Stimulated activated CD8-positive, alpha-beta memory T cell treated with anti-CD3 and anti-CD28 coated beads, Interleukin-7, amount 100 ng/mL, for 1 hour (primary cell): Measurements from ENCODE around the gene TBC1D24.
"Not testable (repeated sequence)": the region's sequence is repeated elsewhere in the genome, so short reads cannot be mapped to it uniquely, and the experiment has no call there.

ENCODE experiments used
- DNase-seq, 2 donors: peaks; one replicate each; pipeline ENCODE4 v3.0.0-alpha.2; 2020; ENCODE audit warnings: low read depth in 2 of 2

Gene TBC1D24

DNA sequence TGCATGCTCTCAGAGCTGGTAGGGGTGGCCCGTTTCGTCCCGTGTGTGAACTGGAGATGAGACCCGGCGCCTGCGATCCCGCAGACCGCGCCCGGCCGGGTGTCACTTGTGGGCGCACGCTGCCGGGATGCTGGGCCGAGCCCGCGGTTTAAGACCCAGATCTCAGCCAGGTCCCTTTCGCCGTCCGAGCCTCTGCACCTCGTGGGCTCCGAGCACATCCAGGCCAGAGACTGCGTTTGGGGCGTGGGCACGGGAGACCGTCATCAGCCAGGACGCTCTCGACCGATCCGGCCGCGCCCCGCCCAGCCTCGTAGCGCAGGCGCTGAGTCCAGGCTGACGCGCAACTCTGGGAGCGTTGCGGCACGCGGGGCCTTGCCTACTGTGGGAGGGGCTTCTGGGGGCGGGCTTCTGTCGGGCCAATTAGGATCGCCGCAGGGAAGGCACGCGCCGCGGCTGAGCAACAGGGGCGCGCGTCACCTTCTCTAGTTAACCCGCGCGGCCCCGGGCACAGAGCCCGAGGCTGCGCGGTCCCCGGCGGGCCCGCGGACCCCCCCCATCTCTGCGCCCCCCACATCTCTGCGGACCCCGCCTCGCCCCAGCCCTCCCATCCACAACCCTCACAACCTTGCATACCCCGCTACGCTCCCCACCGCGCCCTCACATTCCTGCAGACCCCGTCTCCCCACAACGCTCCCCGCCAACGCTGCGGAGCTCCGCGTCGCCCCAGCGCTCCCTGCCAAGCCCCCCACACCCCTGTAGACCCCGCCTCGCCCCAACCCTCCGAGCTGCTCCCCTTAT lies 57.0 kb downstream of the TBC1D24 start:
- DNase-seq = peak; percentile 94 to 95

DNA sequence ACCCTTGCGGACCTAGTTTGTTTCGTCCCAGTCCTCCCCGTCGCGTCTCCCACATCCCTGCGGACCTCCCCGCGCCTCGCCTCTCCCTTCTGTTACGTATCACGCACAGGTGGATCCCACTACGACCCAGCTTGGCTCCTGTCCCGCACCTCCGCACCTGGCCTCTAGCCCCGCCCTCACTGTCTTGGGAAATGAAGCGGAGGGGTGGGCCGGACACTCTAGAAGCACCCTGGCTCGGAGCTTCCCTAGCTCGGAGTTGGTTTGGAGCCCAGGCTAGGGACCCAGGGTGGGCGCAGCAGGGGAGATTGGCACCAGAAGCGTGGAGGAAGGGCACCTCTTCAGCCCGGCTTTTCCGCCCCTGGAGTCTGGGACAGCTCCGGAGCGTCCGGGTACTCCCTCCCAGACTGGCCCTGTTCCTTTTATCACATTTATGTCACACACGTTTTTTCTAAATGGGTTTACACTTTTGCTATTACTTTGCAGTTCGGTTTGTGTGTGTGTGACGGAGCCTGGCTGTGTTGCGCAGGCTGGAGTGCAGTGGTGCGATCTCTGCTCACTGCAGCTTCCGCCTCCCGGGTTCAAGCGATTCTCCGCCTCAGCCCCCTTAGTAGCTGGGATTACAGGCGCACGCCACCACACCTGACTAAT lies 57.7 kb downstream of the TBC1D24 start:
- peak in 1 of 2 donors; percentile 31 for DNase-seq

DNA sequence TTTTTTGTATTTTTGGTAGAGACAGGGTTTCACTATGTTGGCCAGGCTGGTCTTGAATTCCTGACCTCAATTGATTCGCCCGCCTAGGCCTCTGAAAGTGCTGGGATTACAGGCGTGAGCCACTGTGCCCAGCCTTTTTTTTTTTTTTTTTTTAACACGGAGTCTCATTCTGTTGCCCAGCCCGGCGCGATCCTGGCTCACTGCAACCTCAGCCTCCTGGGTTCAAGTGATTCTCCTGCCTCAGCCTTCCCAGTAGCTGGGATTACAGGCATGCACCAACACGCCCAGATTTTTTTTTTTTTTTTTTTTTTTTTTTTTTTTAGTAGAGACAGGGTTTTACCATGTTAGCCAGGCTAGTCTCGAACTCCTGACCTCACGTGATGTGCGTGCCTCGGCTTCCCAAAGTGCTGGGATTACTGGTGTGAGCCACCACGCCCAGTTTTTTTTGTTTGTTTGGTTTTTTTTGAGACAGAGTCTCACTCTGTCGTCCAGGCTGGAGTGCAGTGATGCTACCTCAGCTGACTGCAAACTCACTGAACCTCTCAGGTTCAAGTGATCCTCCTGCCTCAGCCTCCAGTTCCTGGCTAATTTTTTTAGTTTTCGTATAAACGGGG lies 58.3 kb downstream of the TBC1D24 start:
- DNase-seq = not testable (repeated sequence)

DNA sequence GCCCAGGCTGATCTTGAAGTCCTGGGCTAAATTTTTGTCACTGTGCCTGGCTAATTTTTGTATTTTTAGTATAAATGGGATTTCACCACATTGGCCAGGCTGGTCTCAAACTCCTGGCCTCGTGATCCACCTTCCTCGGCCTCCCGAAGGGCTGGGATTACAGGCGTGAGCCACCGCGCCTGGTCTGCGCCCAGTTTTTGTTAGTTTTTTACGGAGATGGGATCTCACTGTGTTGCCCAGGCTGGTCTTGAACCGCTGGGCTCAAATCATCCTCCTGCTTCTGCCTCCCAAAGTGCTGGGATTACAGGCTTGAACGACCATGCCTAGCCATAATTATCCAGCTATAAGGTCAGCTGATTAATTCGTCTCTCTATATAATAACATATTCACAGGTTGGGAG lies 59.0 kb downstream of the TBC1D24 start:
- DNase-seq = no peak

DNA sequence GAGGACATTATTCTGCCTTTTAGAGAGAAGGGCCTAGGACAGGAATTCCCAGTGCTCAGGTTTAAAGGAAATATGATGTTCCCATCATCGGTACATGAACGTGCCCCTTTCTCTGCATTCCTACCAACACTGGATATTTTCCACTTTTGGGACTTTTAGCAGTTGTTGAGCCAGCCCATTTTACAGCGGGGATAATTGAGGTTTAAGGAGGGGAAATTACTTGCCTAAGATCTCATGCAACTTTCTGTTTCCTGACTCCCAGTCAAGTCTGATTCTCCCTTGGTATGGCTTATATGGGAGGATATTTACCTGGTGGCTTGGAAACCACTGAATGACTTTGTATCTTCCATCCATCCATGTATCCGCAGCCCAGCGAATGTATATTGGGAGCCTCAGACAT lies 59.4 kb downstream of the TBC1D24 start:
- not testable (repeated sequence) for DNase-seq

DNA sequence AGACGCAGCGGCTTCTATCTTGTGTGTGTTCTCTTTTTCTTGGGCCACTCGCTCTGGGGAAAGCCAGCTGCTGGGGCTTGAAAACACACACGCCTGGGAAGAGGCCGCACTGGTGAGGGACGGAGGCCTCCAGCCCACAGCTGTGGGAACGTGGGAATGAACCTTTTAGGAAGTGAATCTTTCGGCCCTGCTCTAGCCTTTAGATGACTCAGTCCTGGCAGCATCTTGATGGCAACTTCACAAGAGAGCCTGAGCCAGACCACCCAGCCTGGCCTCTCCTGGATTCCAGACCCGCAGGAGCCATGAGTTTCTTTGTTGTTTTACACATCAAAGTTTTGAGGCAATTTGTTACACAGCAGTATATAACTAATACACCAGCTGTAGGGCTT lies 60.7 kb downstream of the TBC1D24 start:
- DNase-seq = no peak

DNA sequence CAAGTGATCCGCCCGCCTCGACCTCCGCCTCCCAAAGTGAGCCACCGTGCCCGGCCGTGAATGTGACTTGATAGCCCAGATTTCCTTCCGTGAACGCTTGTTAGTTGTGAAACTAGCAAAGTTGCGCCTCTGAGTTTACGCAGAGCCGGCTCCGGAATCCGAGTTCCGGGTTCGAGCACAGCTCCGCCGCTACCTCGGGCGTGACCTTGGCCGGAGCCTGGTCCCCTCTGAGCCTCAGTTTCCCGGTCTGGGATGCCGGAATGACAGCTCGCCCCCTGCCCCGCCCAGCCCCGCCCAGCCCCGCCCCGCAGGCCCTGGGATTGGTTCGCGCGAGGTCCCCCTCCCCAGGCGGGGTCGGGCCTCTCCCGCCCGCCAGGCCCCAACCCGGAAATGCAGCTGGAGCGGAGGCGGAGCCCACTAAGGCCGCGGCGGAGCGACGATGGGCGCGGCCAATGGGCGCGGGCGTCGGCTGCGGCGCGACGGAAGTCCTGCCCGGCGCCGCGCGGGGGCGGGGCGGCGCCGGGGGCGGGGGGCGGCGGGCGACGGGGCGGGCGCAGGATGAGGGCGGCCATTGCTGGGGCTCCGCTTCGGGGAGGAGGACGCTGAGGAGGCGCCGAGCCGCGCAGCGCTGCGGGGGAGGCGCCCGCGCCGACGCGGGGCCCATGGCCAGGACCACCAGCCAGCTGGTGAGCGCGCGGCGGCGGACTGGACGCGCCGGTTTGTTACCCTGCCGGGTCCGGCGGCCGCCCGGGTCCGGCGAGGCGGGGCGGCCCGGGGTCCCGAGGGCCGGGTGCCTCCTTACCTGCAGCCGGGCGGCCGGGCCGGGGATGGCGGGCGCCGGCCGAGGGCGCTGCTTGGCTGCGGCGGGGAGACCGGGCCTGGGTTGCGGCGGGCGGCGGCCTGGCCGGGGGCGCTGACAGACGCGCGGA lies 62.8 kb downstream of the TBC1D24 start, which contains the start of gene PDPK1:
Gene PDPK1 (plus strand): TSS at position 571 of the 929 bp plus-strand sequence. CDS start 92 bp downstream, at position 663.
- DNase-seq = peak; percentile 83 to 91

DNA sequence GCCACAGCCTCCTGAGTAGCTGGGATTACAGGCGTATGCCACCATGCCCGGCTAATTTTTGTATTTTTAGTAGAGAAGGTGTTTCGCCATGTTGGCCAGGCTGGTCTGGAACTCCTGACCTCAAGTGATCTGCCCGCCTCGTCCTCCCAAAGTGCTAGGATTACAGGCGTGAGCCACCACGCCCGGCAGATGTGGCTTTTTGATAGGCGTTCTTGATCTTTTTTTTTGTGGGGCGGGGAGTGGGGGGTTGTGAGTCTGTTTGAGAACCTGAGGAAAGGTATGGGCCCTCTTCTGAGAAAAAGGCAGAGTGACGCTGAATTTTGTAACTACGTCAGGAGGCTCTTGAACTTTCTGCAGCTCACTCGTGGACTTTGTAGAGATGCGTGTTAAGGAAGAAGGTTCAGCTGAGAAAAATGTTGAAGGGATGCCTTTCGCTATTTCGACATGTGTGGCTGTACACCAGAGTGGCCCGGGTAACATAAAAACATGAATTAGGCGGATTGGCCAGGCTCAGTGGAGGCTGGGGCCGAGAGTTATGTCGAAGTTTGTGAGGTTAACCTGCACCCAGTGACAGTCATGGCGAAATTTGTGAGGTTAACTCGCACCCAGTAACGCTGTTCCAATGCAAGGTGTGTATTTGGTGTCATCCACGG lies 64.4 kb downstream of the TBC1D24 start:
- DNase-seq = not testable (repeated sequence)

DNA sequence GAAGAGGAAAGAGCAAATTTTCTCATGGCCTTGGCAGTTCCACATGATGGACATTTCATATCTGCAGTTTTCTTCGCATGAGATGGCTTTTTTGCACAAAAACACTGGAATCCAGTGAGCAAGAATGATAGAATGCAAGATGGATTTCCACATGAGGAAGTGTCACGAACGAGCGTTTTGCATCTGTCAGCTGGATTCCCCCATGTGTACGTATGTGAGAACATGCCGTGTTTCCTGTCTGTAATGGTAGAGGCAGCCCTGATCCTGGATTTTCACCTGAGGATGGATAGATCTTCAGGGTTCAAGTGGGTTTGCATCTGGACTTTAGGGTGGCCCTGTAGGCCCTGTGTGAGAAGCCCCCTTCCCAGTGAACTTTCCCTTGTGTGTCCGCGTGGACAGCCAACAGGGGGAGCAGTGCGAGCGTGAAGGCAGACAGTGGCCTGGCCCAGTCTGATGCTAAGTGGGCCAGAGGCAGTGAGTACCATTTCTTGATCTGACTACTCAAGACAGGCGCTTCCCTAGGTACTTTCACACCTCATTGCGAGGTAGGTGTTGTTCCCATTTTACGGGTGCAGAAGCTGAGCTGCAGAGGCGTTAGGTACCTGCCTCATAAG lies 65.0 kb downstream of the TBC1D24 start:
- DNase-seq = not testable (repeated sequence)

DNA sequence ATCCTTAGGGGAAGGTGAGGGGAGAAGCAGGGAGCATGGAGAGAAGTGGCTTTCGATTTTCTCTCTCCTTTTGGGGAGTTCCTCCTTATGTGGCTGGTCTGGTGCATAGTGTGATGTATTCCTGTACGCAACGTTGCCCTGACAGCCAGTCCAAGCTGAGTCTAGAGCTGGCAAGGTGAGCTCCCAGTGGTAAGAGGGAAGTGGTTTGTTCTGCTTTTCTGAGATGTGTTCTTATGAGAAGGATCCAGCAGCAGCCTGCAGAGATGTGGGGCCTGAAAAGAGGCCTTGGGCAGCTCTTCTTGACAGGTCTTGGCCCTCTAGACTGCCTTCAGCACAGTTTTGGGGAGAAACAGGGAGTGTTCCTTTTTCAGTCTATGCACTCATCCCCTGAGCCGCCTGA lies 66.0 kb downstream of the TBC1D24 start:
- DNase-seq = not testable (repeated sequence)

DNA sequence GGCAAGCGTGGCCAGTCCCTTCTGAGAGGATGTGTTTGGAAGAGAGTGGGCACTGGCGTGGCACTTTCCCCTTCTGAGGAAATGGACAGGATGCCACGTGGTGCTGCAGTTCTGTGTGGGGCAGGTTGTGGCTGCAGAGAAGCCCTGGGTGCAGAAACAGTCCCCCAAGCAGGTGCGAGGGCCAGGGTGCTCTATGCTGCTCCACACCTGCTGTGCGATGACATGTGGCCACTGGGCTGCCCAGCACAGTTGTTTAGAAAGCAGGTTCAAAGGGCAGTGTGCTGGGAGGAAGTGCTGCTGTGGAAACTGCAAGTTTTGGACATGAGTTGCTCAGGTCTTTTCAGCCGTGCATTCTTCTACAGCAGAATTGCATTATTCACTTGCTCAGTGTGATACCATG lies 66.5 kb downstream of the TBC1D24 start:
- DNase-seq = not testable (repeated sequence)

DNA sequence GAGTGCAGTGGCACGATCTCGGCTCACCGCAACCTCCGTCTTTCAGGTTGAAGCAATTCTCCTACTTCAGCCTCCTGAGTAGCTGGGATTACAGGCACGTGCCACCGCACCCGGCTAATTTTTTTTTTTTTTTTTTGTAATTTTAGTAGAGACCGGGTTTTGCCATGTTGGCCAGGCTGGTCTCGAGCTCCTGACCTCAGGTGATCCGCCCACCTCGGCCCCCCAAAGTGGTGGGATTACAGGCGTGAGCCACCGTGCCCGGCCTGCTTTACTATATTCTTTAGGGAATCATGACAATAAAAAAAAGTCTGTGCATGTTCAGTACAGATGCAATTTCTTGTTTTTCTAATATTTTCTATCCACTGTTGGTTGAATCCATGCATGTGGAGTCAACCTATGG lies 68.8 kb downstream of the TBC1D24 start:
- not testable (repeated sequence) for DNase-seq

DNA sequence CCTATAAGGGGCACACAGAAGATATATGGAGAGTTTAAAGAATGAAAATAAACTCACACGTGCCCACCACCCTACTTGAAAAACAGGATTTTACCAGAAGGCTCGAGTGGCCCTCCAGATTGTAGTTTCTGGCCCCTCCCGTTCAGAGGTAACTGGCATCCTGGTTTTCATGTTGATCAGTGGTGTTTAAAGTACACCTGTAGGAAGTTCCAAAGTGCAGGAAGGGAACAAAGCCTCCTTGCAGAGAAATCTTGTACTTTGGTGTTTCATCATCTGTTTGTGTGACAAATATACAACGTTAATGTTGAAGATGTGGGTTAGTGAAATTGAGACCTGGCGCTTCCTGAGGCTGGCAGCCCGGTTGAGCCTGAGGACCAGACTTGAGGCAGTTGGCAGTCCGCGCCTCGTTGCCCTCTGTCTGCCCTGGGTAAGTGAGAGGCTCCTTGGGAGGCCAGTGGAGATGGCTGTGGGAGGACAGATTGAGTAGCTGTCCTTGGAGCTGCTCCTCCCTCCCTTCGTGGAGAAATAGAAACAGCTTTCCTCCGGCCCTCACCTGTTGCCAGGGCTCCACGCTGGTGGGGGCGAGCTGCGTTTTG lies 75.5 kb downstream of the TBC1D24 start:
- not testable (repeated sequence) for DNase-seq

DNA sequence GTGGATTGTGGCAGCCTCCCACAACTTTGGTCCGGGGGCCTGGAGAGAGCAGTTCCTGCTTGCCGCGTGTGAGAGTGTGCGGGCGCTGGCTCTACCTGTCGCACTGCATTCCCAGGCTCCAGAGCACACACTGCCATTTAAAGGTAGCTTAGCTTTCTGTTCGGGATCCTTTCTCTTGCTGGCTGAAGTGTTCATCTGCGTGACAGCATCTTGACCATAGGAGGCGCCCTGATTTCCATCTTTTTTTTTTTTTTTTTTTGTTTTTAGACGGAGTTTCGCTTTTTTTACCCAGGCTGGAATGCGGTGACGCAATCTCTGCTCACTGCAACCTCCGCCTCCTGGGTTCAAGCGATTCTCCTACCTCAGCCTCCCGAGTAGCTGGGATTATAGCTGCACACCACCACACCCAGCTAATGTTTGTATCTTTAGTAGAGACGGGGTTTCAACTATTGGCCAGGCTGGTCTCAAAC lies 76.5 kb downstream of the TBC1D24 start:
- DNase-seq = not testable (repeated sequence)

DNA sequence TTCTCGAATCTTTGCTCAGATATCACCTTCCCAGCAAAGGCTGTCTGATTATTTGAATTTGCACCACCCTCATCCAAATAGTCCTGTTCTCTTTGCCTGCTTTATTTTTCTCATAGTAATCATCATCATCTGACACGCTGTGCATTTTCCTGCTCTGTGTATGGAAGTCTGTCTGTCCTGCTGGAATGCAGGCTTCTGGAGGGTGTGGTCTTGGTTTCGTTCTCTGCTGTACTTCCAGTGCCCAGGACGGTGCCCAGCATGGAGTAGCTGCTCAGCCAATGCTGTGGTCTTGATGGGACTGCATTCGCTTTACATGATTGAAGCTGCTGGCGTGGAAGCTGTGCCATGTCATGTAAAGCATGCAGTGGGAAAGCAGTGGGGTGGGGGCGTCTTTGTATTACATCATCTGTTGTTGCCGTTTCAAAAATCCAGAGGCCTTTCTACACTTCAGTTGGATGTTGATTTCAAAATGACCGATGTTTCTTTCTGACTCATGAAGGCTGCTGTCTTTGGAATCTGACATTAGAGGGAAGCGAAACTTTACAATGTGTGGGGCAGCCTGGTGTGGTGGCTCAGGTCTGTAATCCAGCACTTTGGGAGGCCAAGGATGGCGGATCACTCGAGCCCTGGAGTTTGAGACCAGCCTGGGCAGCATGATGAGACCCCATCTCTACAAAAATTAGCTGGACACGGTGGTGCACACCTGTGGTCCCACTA lies 79.9 kb downstream of the TBC1D24 start:
- not testable (repeated sequence) for DNase-seq
